RWPE2 (cell line): Measurements from ENCODE around the gene ATP6V0C.
A peak's percentile ranks its signal among the peaks of the same experiment; 100 is the strongest.

Experiments used
- ATAC-seq: fragments of 200-7000 bp; cut with Tn5 transposase; 3 replicates; pipeline ENCODE4 v1.9.1; 2021; ENCODE audit warnings: low read depth
- DNase-seq: peaks from one replicate; pipeline ENCODE4 v3.0.0-alpha.2; 2020; ENCODE audit warnings: low spot score
- H3K27ac ChIP-seq: fragments of 450-650 bp; 2 replicates; pipeline ENCODE4 v1.5.1; 2017; ENCODE audit warnings: mild to moderate bottlenecking; ENCODE audit not compliant: poor library complexity, severe bottlenecking
- H3K27me3 ChIP-seq: fragments of 250-450 bp; sonication (Bioruptor Pico); 2 replicates; pipeline ENCODE4 v1.5.1; 2021; ENCODE audit warnings: mild to moderate bottlenecking, moderate library complexity; ENCODE audit not compliant: insufficient read depth, poor library complexity, severe bottlenecking
- H3K36me3 ChIP-seq: fragments of 250-450 bp; sonication (Bioruptor Pico); 2 replicates; pipeline ENCODE4 v1.5.1; 2020; ENCODE audit warnings: low read depth, mild to moderate bottlenecking, moderate library complexity
- H3K4me1 ChIP-seq: fragments of 250-450 bp; sonication (Bioruptor Pico); 2 replicates; pipeline ENCODE4 v1.5.1; 2021; ENCODE audit warnings: mild to moderate bottlenecking, moderate library complexity; ENCODE audit not compliant: insufficient read depth, poor library complexity, severe bottlenecking
- H3K4me3 ChIP-seq: fragments of 250-450 bp; sonication (Bioruptor Pico); 2 replicates; pipeline ENCODE4 v1.5.1; 2021; ENCODE audit warnings: mild to moderate bottlenecking, moderate library complexity; ENCODE audit not compliant: severe bottlenecking
- H3K9me3 ChIP-seq: fragments of 250-450 bp; sonication (Bioruptor Pico); 2 replicates; pipeline ENCODE4 v1.5.1; 2021; ENCODE audit warnings: mild to moderate bottlenecking, moderate library complexity; ENCODE audit not compliant: severe bottlenecking
- TF ChIP-seq, protein P1 (sequence below): fragments of 450-650 bp; IDR thresholded peaks from one replicate; pipeline ENCODE4 v1.5.1; 2017; ENCODE audit warnings: mild to moderate bottlenecking, moderate library complexity; ENCODE audit not compliant: poor library complexity, severe bottlenecking

Gene ATP6V0C

DNA sequence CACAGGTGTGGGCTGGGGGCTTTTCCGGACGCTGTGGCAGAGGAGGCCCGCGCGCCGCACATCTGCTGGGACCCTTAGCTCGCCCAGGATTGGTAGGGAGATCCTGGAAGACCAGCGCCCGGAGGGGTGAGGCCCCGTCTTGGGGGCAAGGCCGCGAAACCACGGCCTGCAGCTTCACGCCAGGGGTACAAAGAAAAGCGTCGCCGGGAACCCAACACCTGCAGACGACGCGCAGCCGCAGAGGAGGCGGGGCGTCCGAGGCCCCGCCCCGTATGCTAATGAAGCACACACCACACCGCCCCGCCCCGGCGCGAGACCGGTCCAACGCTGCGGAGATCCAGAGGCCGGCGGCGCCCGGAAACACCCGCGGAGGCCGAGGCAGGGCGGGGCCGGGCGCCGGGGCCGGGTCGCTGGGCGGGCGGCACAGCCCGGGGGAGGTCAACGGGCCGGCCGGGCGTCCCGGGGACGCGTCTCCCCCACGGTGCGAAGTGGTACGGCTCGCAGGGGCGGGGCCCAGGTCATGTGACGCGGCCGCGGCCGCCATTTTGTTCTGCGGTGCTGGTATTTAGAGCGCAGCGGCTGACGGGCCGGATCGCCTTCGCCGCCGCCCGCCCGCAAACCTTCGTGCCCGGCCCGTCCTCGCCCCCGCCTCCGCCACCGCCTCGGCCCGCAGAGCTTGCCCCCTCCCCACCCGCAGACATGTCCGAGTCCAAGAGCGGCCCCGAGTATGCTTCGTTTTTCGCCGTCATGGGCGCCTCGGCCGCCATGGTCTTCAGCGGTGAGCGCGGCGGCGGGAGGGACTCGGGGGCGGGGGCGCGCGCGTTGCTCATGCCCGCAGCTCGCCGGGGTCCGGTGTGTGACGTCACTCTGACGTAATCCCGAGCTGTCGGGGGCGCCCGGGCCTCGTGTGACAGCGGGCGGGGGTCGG, at the start of gene ATP6V0C:
TSS of gene ATP6V0C (plus strand) at position 548 of the 928 bp plus-strand sequence. CDS start at position 700, 152 bp downstream.
- Histone ChIP-seq H3K36me3 (no peaks in the 10 kb centered on the region), H3K4me3 (peak within 1 kb of the TSS; percentile 92), H3K27me3 (no peaks in the 10 kb centered on the region), H3K27ac (peak within 1 kb of the TSS; percentile 82), H3K9me3 (no peaks in the 10 kb centered on the region), H3K4me1 (peaks cover 17% of the 10 kb centered on the region)
- DNase-seq (no peak), ATAC-seq (peak; percentile 79)
- TF ChIP-seq, protein P1, sequence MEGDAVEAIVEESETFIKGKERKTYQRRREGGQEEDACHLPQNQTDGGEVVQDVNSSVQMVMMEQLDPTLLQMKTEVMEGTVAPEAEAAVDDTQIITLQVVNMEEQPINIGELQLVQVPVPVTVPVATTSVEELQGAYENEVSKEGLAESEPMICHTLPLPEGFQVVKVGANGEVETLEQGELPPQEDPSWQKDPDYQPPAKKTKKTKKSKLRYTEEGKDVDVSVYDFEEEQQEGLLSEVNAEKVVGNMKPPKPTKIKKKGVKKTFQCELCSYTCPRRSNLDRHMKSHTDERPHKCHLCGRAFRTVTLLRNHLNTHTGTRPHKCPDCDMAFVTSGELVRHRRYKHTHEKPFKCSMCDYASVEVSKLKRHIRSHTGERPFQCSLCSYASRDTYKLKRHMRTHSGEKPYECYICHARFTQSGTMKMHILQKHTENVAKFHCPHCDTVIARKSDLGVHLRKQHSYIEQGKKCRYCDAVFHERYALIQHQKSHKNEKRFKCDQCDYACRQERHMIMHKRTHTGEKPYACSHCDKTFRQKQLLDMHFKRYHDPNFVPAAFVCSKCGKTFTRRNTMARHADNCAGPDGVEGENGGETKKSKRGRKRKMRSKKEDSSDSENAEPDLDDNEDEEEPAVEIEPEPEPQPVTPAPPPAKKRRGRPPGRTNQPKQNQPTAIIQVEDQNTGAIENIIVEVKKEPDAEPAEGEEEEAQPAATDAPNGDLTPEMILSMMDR: no peak

DNA sequence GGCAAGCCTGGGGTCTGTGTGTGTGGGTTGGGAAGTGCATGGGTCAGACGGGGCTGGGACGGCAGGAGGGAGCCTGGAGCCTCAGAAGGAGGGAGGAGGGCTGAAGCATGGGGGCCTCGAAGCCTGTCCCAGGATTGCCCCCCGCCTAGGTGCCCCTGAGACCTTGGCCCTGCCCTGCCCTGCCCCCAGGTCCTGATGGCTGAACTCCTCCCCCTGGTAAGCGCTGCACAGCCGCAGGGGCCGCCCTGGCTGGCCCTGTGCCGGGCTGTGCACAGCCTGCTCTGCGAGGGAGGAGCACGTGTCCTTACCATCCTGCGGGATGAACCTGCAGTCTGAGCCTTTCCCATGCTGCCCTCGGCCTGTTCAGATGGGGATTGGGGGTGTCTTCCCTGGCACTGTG, 49.4 kb upstream of the ATP6V0C start:
- Histone ChIP-seq H3K4me1 (no peaks in the 10 kb centered on the region), H3K4me3 (no peak overlapping the region), H3K9me3 (no peaks in the 10 kb centered on the region), H3K27ac (no peak overlapping the region), H3K36me3 (peaks cover 4% of the 10 kb centered on the region; the same call in 1 of the 2 replicates), H3K27me3 (no peaks in the 10 kb centered on the region)
- ATAC-seq: no peak
- TF ChIP-seq, protein P1: no peak
- DNase-seq: no peak

DNA sequence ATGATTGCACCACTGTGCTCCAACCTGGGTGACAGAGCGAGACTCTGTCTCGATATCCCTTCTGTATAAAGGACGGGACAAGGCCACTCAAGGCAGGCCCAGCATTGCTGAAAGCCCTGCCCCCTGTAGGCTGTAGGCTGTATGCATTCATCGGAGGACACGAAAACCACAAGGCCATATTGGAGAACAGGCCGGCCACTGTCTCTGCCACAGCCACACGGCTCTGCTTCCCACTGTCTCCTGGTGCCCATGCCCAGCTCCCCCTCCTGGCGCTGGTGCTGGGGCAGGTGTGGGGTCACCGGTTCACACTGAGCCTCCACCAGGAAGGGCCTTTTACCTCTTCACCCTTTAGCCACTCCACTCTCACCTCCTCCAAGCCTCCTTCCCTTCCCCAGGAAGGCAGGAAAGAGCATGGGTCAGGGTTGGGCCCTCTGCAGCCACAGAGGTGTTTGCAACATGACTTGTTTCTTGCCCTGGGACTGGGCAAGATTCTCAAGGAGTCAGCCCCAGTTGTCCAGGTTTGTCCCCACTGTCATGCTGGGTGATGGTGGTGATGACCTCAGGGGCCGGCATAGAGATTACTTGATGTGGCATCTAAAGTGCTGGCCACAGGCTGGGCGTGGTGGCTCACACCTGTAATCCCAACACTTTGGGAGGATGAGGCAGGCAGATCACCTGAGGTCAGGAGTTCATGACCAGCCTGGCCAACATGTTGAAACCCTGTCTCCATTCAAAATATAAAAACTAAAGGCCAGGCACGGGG, 47.9 kb upstream of the ATP6V0C start:
- TF ChIP-seq, protein P1: no peak
- Histone ChIP-seq H3K9me3 (no peaks in the 10 kb centered on the region), H3K4me1 (no peaks in the 10 kb centered on the region), H3K4me3 (no peak overlapping the region), H3K27me3 (no peaks in the 10 kb centered on the region), H3K36me3 (peaks cover 4% of the 10 kb centered on the region; the same call in 1 of the 2 replicates), H3K27ac (no peak overlapping the region)
- DNase-seq: no peak
- ATAC-seq: no peak

DNA sequence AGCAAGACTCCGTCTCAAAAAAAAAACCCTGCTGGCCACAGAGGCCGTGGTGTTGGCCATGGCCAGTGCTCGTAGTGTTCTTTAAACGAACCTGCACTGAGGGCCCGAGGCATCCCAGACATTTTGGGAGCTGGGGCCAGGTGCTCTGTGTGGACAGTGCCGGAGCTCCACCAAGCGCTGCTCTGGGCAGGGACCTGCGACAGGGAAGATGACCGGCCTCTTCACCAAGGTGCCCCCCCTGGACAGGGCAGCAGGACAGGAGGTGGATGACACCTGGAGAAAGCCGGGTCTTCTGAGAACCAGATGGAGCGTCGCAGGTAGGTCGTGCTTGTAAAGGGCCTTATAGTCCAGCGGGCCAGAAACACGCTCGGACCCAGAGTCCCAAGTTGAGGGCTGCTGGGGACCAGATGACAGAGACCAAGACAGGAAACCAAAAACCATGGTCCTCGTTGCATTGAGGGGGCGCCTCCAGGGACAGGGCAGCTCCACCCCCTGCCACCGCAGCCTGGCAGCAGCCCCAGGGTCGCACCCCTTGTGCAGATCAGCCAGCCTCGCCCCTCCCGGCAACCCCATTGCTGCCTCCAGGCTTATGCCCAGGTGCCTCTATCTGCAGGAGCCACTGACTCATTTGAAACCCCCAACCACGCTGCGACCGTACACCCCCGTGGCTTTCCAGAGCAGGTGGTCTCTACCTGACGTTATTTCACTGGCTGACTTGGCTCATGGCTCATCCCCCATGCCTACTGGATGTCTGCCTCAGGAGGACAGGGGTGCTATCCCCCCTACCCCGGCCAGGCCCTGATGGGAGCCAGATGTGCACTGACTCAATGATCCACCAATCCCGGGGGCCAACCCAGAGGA, 46.9 kb upstream of the ATP6V0C start:
- no peaks in the 10 kb centered on the region for H3K9me3 ChIP-seq
- no peak for DNase-seq
- no peaks in the 10 kb centered on the region for H3K36me3 ChIP-seq
- peaks cover under 1% of the 10 kb centered on the region for H3K27me3 ChIP-seq
- no peaks in the 10 kb centered on the region for H3K4me1 ChIP-seq
- H3K27ac ChIP-seq: no peak overlapping the region
- TF ChIP-seq, protein P1: no peak
- ATAC-seq: no peak
- H3K4me3 ChIP-seq: peak overlapping the region; percentile 52
